ENCODE measurements around the gene RASGRP4.
"Not testable (repeated sequence)": the region's sequence is repeated elsewhere in the genome, so short reads cannot be mapped to it uniquely, and the experiment has no call there.

RASGRP4 gene

DNA sequence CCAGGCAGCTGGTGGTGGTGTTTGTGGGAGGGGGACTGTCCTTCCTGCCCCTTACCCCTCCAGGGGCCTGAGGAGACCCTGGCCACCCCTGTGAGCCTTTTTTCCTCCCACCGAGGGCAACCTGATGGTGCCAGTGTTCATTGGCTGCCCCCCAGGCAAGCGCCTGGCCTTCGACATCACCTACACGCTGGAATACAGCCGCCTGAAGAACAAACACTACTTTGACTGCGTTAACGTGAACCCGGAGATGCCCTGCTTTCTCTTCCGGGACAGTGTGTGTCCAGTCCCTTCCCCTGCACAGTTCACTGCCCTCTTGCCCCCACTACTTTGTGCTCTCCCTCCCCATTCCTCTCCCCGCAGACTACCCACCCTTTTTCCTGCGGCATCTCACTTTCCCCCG lies 59.0 kb downstream of the RASGRP4 start:
- no peak for DNase-seq

DNA sequence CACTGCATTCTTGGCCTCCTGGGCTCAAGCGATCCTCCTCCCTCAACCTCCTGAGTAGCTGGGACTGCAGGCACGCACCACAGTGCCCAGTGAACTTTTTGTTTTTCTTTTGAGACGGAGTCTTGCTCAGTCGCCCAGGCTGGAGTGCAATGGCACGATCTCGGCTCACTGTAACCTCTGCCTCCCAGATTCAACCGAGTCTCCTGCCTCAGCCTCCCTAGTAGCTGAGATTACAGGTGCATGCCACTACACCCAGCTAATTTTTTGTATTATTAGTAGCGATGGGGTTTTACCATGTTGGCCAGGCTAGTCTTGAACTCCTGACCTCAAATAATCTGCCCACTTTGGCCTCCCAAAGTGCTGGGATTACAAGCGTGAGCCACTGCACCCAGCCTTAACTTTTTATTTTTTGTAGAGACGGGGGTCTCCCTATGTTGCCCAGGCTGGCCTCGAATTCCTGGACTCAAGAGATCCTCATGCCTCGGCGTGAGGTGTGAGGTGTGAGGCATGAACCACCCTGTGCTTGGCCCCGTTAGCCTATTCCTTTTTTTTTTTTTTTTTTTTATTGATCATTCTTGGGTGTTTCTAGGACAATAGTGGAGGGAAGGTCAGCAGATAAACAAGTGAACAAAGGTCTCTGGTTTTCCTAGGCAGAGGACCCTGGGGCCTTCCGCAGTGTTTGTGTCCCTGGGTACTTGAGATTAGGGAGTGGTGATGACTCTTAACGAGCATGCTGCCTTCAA lies 62.9 kb downstream of the RASGRP4 start:
- not testable (repeated sequence) for DNase-seq

DNA sequence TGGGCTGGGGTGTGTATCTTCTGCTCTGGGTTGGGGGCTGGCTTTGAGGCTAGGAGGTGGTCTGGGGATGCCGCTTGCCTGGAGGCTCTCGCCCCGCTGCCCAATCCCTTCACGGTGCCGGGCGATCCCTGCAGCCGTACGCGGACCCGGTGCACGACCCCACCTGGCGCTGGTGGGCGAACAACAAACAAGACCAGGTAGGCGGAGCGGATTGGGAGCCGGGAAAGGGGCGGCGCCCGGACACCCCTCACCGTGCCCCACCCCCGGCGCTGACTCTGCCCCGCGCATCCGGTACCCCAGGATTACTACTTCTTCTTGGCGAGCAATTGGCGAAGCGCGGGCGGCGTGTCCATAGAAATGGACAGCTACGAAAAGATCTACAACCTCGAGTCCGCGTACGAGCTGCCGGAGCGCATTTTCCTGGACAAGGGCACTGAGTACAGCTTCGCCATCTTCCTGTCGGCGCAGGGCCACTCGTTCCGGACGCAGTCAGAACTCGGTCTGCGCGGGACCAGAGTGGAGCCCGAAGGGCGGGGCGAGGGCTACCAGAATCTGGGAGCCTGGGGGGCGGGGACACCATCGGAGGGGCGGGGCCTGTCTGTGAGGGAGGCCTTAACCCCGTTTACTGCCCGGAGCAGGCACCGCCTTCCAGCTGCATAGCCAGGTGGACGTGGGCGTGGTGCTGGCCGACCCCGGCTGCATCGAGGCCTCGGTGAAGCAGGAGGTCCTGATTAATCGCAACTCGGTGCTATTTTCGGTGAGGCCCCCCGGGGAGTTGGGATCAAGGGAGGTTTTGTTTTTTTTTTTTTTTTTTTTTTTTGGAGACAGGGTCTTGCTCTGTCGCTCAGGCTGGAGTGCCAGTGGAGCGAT lies 63.7 kb downstream of the RASGRP4 start:
- no peak for DNase-seq

DNA sequence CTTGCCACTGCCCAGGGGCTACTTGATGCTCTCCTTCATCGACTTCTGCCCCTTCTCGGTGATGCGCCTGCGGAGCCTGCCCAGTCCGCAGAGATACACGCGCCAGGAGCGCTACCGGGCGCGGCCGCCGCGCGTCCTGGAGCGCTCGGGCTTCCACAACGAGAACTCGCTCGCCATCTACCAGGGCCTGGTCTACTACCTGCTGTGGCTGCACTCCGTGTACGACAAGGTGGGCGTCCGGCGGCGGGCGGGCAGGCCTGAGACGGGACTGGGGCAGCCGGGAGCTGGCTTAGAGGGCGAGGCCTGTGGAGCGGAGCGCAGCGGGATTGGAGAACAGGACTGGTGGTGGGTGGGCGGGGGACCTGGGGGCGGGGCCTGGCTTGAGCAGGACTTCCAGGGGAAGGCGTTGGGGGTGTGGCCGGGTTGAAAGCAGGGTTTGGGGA lies 64.4 kb downstream of the RASGRP4 start:
- no peak for DNase-seq

DNA sequence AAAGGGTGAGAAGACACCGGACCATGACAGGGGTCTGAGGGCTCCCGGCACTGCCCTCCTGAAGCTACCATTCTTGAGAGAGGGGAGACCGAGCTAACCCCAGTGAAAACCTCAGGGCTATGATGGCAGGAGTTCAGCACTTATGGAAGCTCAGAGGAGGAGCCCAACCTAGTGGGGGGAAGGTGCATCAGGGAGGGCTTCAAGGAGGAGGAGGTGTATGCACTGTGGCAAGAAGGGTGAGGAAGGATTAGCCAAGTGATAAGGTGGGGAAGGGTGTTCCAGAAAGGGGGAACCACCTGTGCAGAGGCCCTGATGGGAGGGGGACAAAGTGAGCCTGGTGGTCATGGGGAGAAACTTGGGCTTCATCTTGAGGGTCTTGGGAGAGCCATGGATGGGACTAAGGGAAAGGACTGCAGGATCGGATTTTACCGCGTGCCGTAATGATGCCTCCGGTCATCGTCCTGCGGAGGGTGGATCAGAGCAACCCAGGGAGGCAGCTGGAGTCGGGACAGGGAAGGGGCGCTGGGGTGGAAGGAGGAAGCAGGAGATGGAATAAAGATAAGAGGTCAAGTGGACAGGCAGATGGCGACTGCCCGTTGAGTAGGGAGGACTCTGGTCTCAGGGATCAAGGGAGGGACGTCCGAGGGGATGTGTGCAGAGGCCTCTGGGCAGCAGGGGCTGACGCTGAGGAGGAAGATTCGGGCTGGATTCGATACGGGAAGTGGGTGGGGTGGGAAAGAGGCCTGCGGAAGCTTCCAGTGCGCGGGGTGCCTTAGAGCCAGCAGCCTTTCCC lies 65.0 kb downstream of the RASGRP4 start:
- no peak for DNase-seq

DNA sequence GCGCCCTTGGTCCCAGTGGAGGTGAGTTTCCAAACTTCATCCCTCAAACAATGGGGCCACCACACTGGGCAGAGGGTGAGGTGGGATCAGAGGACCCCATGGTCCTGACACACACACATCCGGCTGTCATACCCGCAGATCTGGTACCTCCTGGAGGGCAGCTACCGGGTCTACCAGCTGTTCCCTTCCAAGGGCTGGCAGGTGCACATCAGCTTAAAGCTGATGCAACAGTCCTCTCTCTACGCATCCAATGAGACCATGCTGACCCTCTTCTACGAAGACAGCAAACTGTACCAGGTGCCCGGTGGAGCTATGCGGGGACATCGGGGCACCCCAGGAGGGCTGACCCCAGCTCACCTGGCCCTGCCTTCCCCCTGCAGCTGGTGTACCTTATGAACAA lies 65.7 kb downstream of the RASGRP4 start:
- no peak for DNase-seq

DNA sequence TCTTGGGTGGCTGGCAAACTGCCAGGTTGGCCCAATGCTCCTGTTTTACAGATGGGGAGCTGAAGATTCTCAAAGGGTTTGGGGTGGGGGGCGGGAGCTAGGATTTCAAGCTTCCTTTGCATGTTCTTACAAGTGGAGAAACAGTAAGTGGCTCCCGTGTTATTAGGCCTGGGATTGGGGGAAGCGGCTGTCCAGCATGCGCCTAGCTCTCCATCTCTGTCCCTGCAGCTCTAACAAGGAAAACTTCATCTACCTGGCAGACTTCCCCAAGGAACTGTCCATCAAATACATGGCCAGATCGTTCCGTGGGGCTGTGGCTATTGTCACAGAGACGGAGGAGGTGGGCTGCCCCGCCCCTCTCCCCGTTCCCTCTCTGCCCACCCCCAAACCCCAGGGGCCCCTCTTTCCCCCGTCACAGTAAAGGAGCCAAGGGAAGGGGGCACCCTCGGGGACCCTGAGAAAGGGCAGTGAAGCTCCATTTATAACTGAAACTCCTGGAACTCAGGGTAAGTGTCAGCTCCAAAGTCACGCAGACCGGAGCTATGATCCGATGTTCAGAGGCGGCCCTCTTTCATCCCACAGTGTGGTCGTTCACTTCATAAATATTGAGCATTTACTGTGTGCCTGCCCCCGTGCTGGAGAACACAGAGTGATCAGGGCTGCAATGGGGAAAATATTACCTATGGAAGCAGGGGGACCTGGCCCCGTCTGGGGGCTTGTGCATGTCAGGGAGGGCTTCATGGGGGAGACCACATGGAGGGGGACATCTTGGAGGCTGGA lies 66.6 kb downstream of the RASGRP4 start:
- DNase-seq: no peak
